Left forelimb (tissue), 1 donor: ENCODE measurements around the gene BAZ1B.
"Not testable (repeated sequence)": the region's sequence is repeated elsewhere in the genome, so short reads cannot be mapped to it uniquely, and the experiment has no call there.

Experiments
- DNase-seq: peaks from one replicate; pipeline ENCODE4 v3.0.0-alpha.2; 2018; ENCODE audit warnings: low spot score

The BAZ1B gene

GRCh38 chr7:73504920-73505319 is 17.2 kb downstream of the BAZ1B start:
- no peak for DNase-seq

- no peak for DNase-seq
Observed at GRCh38 chr7:73504017-73504416, 18.1 kb downstream of the BAZ1B start.

GRCh38 chr7:73503229-73503628 is 18.9 kb downstream of the BAZ1B start:
- DNase-seq: no peak

- DNase-seq: no peak
Observed at GRCh38 chr7:73496626-73497025, 25.5 kb downstream of the BAZ1B start.

GRCh38 chr7:73495507-73495906 is 26.6 kb downstream of the BAZ1B start:
- not testable (repeated sequence) for DNase-seq

- no peak for DNase-seq
Observed at GRCh38 chr7:73489976-73490375, 32.1 kb downstream of the BAZ1B start.

GRCh38 chr7:73487486-73487885 is 34.6 kb downstream of the BAZ1B start:
- no peak for DNase-seq

- DNase-seq: no peak
Observed at GRCh38 chr7:73483171-73483570, 38.9 kb downstream of the BAZ1B start.

GRCh38 chr7:73482746-73483145 is 39.3 kb downstream of the BAZ1B start:
- no peak for DNase-seq

- DNase-seq: not testable (repeated sequence)
Observed at GRCh38 chr7:73481521-73481920, 40.6 kb downstream of the BAZ1B start.

GRCh38 chr7:73478549-73478948 is 43.5 kb downstream of the BAZ1B start:
- DNase-seq: no peak

GRCh38 chr7:73477376-73477775 is 44.7 kb downstream of the BAZ1B start:
- no peak for DNase-seq

- DNase-seq: no peak
Observed at GRCh38 chr7:73470208-73470607, 51.9 kb downstream of the BAZ1B start.

GRCh38 chr7:73467046-73467445 is 55.0 kb downstream of the BAZ1B start:
- not testable (repeated sequence) for DNase-seq

- no peak for DNase-seq
Observed at GRCh38 chr7:73466112-73466511, 56.0 kb downstream of the BAZ1B start.

- no peak for DNase-seq
Observed at GRCh38 chr7:73463966-73464365, 58.1 kb downstream of the BAZ1B start.

GRCh38 chr7:73463260-73463659 is 58.8 kb downstream of the BAZ1B start:
- DNase-seq: no peak

GRCh38 chr7:73461782-73462285 is 60.3 kb downstream of the BAZ1B start:
- no peak for DNase-seq

GRCh38 chr7:73454424-73454823 is 67.7 kb downstream of the BAZ1B start:
- DNase-seq: no peak

- no peak for DNase-seq
Observed at GRCh38 chr7:73452999-73453635, 69.0 kb downstream of the BAZ1B start.

GRCh38 chr7:73451780-73452398 is 70.2 kb downstream of the BAZ1B start:
- DNase-seq: no peak

- DNase-seq: no peak
Observed at GRCh38 chr7:73449422-73449821, 72.7 kb downstream of the BAZ1B start.

- DNase-seq: no peak
Observed at GRCh38 chr7:73448609-73449008, 73.5 kb downstream of the BAZ1B start.
